ENCODE data around the gene LMF1.
A peak's percentile ranks its signal among the peaks of the same experiment; 100 is the strongest.

The LMF1 gene

DNA sequence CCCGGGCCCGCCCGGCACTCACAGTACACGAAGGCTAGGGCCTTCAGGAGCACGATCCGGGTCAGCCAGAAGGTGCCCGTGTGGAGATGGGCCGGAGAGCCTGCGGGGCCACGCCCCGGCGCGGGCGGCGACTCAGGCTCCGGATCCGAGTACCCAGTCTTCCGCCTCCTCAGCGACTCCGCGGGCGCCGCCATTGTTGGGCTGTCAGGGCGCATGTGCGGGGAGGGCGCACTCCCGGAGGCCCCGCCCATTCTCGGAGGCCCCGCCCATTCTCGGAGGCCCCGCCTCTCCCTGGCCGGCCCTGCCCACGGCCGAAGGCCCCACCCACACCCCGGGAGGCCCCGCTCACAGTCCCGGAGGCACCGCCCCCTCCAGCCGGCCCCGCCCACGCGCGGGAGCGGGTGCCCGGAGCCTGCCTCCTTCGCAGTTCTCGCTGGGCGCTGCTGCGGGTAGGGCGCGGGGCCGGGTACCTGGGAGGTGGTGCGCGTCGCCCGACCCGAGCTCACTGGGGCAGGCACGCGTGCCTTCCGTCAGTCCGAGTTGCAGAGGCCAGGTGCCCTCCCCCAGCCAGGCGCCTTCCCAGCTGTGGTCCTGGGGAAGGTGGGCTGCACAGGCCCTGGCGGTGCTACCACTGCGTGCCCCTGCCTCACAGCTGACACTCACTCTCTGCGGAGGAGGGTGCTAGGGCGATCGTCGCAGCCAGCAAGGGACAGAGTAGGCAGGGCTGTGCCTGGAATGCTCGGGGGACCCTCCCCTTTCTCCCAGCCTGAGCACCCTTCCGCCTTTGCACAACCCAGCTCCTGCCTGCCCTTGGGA is at the start of gene LMF1:
TSS of gene LMF1 (minus strand) at position 219 of the 816 bp plus-strand sequence. CDS start at position 215, 4 bp downstream.
- DNase-seq: peak; percentile 98

DNA sequence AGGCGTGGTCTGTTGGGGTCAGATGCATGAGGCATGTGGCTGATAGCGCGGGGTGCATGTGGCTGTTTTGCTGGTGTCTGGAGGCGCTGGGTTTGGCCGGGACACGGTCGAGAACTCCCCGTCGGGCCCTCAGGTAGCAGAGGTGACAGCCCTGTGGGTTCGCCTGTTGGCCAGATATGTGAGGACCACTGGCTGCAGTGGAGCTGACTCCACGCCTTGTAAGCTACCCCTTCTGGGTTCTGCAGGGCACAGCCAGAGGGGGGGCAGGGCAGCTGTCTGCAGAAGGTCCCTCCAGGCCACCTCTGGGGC is 49.3 kb upstream of the LMF1 start:
- no peak for DNase-seq

DNA sequence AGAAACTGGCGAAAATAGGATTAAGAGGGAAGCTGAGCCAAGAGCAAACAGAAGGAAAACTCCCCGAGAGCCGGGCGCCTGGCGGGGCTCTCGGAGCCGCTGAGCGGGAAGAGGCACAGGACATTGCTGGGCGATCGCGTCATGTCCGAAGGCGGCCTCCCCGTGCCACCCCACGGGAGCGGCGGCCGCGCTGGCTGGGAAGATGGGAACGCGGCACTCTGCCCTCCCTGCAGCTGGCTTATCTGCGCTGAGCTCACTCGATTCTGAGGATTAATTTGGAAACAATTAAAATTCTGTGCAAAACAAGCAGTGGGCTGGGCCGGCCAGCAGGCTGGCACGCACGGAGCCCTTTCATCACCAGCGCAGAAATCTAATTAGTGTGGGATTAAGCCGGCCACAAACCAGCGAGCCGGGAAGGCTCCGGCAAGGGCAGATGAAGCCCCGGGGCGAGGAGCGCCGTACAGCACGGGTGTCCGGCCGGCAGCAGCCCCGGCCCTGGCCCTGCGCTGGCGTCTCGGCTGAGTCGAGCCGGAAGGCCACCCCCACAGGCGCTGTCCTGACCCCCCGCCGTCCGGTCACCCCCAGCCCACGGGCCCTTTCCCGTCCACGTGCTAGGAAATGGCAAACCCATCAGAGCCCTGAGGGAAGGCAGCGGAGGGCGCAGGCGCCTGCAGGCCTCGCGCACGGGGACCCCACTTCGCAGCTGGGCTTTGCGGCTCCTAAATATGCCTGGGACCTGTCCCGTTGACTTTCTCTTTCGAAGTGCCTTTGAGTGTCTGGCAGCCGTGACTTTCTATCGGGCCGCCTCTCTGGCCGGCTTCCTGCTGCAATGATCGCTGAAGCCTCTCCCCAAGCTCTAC is 48.7 kb upstream of the LMF1 start:
- DNase-seq: no peak

DNA sequence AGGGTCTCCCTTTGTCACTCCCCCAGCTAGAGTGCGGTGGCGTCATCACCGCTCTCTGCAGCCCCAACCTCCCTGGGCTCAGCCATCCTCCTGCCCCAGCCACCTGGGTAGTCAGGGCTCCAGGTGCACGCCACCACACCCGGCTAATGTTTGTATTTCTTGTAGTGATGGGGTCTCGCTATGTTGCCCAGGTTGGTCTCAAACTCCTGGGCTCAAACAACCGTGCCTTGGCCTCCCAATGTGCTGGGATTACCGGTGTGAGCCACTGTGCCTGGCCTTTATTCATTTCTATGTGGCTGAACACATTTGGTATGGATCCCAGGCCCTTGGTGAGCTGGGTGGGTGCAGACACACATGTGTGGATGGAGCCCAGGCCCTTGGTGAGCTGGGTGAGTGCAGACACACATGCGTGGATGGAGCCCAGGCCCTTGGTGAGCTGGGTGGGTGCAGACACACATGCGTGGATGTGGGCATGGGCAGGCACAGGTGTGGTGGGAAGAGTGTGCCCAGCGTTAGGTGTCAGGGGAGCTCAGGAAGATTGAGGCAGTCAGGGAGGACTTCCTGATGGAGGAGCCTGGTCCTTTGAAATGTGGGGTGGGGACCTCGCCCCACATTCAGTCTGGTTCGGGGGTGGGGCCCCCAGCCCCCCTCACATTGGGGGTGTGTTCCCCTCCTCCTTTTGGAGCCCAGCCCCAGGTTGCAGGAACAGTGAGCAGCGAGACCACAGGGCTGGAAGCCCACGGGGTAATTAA is 47.8 kb upstream of the LMF1 start:
- no peak for DNase-seq

DNA sequence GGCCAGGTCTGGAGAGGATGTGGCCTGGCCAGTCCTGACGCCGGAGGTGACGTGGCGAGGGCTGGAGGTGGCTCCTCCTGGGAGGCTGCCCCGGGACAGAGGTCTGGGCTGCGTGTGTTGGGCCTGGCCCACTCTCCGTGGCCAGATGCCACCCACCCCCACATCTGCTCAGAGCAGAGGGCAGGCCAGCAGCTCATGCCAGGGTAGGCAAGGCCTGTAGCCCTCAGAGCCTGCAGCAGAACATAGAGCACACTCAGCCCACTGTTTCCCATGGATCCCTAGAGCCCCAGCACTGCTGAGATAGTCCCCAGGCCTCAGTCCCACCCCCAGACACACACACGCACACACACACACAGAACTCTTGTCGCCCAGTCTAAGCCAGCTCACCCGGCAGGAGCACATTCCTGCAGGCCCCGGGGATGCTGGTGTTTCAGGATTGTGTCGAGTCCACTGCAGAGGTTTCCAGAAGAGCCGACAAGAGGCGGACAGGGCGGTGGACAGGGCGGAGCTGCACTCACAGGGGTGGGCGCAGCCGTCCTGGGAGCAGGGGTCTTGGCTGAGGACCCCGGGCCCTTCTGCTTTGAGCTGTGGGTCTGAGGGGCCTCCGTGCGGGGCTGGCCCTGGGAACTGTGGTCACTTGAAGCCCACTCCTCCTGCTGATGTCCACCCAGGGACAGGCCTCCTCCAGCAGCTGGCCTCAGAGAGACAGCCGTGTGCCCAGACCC is 44.1 kb upstream of the LMF1 start:
- DNase-seq: no peak

DNA sequence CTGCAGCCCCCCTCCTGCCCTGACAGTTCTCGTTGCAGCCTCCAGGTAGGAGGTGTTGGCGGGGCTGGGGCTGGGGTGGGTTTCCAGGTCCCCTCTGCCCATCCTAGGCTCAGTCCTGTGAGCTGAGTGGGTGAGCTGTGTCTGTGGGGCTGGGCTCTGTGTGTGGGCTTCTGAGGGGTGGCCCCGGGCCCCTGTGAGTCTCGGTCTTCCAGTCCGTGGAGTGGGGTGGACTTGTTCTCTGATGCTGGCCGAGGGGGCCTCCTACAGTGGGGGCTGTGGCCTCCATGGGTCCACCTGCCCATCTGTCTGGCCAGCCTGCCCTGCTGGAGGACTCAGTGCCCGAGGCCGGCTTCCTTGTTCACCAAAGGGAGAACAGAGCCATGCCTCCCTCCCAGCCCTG is 43.4 kb upstream of the LMF1 start:
- no peak for DNase-seq

DNA sequence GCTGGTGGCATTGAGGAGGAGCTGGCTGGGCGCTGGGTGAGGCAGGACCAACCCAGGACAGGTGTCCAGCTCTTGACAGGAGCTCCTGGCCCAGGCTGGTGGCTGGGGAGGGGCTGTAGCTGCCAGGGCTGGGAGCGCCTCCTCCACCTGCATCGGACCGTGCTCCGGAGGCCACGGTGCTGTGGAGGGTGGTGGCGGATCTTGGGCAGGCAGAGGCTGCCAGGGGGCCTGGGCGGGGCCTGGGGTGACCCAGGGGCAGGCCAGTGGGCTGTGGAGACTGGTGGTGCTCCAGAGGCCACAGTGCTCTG is 42.8 kb upstream of the LMF1 start:
- DNase-seq: no peak

DNA sequence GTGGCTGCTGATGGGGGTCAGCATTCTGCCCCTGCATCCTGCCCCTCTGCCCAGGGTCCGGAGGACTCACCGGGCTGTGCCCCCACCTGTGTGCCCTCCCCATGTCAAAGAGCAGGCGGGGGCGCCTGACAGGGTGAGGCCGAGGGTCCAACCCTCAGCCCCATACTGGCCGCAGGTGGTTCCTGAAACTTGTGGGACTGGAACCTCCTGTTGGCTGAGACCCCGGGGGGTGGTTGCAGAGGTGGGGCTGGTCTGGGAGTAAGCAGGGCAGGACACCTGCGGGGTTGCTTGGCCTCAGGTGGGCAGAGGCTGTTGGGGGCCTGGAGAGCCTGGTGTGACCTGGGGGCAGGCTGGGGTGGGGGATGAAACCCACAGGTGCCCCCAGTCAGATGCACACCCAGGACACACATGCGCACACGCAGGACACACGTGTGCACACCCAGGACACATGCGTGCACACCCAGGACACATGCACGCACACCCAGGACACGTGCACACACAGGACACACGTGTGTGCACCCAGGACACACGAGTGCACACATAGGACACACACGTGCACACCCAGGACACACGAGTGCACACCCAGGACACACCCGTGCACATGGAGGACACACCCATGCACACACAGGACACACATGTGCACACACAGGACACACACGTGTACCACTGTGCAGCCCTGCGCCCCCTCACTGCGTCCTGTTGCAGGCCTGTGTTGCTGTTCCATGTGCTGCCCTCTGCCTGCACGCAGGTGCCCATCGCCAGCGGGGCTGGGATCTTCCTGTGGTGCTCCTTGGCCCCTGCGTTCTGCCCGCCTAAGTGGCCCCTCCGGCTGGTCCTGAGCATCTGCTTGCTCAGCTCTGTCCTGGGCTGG is 42.2 kb upstream of the LMF1 start:
- DNase-seq: no peak

DNA sequence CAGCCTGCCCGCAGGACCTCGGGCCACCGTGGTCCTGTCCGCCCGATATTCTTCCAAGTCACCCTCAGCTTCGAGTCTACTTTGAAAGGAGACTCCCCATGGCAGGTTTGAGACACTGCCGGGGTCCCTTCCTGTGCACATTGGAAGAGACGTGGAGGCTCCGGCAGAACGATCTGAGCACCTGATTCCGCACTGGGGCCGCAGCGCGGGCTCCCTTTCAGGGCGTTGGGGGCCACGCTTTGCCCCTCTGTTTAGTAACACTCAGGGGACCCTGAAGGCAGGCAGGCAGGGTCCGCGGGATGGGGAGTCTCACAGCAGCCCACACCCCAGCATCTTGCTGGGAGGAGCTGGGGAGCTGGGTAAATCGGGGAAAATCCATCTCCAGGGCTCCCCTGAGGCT is 41.4 kb upstream of the LMF1 start:
- DNase-seq: no peak

DNA sequence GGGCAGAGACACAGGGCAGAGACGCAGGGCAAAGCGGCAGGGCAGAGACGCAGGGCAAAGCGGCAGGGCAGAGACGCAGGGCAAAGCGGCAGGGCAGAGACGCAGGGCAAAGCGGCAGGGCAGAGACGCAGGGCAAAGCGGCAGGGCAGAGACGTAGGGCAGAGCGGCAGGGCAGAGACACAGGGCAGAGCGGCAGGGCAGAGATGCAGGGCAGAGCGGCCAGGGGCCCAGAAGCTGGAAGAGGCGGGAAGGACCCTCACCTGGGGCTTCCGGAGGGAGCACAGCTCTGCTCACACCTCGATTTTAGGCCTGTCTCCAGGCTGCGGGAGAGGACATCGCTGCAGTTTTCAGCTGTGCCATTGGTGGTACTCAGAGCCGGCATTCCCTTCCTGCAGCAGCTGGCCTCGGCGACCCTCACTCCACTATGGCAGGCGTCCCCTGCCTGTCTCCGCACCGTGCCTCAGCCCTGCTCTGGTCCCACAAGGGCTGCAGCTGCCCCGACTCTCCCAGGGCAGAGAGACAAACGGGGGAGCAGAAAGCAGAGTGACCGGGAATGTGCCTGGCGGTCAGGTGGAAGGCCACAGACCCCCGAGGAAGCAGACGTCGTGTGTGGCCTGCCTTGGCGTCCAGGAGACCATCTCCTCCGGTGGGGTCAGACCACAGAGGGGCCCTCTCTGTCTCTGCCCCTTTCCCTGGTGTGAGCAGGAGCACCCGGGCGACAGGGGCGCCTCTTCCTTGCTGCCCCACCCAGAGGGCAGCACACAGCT is 40.7 kb upstream of the LMF1 start:
- DNase-seq: no peak

DNA sequence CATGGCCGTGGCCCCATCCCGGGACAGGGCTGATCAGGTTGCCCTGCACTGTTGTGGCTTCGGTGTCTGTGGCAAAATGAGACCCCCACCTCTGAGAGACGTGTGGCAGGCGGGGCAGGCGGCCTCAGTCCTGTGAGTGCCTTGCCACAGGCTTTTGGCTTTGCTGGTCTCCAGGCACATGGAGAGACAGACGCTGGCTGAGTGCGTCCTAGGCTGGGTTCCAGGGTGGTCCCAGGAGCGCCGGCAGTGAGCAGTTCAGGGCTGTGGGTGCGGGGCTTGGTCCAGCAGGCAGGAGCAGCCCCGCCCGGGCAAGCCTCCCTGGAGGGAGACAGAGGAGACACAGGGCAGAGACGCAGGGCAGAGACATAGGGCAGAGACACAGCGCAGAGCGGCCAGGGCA is 40.0 kb upstream of the LMF1 start:
- DNase-seq: no peak

DNA sequence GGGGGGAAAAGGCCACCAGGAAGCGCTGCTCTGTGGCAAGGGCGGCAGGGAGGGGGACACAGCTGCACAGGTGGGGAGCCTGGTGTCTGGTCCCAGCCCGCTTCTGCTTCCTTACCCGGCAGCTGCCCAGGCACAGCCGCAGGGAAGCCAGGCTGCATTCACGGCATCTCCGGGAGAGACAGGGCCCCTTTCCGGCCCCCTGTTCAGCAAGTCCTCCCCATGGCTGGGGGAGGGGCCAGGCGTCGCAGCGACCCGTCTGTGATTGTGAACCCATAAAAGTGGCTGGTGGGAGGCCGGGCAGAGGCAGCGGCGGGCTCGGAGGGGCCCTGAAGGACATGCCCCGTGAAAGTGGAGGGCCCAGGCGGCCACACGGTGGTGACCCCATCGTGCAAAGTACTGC is 39.5 kb upstream of the LMF1 start:
- DNase-seq: no peak

DNA sequence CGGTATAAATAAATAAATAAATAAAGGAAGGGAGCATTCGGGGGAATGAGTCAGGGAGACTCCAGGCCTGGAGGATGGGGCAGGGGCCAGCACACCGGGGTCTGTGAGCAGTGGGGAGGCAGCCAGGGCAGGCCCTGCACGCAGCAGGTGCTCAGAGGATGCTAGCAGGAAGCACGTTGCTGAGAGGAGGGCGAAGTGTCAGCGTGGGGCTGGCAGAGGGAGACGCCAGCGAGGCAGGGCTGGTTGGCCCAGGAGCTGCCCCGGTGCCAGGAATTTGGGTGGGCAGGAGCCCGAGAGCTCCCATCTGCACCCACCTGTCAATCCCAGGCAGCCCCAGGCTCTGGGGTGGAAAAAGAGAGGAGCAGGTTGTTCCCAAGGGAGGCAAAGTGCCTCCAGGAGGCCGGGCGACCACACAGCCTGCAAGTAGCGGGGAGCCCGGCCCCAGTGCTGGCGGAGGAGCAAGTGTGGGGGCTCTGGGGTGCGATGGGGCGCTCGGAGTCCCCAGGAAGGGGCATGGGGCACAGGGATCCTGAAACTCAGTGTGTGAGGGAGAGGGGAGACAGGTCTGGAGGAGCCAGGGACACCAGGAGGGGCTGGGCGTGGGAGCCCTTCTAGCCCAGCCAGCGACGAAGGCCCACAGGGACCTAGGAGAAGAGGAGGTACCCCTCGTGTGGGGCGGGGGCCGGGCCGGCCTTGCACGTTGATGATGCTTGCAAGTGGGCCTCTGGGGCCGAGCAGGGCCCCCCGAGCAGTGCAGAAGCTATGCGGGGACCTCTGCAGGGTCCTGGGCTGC is 38.8 kb upstream of the LMF1 start:
- no peak for DNase-seq

DNA sequence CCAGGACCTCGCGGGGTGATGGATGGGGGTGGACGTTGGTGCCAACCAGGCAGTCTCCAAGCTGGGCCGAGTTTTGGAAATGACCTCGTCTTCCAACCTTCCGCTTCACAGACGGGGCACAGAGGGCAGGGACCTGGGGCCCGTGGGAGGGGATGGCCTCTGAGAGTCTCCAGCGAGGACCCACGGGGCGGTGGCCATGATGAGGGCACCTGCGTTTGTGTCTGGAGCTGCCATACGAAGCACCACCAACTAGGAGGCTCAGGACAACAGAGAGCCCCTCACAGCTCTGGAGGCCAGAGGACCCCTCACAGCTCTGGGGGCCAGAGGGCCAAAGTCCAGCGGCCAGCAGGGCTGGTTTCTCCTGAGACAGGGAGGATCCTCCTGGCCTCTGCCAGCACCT is 37.3 kb upstream of the LMF1 start:
- DNase-seq: no peak

DNA sequence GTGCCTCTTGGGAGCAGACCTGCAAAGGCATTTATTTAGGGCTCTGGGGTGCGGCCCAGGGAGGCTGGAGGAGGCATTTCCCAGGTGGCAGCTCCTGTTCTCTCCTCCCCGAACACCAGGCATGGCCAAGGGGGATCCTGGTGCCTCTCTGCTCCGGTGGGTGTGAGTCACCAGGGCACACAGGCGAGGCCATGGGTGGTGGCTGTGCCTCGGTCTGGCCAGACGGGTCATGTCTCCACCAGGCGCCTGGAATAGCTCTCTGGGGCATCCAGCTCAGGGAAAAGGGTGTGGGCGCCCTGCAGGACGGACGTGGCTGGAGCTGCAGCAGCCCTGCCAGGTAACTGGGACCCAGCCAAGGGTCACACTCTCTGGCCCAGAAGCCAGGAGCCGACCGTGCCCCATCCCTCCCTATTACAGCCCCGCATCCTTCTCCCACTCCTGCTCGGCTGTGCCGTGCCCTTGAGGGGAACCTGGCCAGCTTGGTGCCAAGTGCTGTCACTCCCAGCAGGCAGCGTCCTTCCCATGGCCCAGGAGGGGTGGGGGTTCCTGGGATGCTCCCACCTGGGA is 36.6 kb upstream of the LMF1 start:
- DNase-seq: no peak

DNA sequence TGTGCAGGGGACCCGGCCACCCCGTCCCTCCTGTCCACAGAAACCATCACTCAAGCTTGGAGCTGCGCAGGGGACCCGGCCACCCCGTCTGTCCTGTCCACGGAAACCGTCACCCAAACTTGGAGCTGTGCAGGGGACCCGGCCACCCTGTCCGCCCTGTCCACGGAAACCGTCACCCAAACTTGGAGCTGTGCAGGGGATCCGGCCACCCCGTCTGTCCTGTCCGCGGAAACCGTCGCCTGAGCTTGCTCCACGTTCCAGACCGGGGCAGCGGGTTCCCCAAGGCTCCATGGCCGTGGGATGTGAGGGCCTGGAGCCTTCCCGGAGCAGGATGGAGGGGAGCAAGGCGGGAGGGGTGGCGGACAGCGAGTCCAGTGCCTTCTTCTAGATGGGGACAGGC is 36.0 kb upstream of the LMF1 start:
- DNase-seq: no peak

DNA sequence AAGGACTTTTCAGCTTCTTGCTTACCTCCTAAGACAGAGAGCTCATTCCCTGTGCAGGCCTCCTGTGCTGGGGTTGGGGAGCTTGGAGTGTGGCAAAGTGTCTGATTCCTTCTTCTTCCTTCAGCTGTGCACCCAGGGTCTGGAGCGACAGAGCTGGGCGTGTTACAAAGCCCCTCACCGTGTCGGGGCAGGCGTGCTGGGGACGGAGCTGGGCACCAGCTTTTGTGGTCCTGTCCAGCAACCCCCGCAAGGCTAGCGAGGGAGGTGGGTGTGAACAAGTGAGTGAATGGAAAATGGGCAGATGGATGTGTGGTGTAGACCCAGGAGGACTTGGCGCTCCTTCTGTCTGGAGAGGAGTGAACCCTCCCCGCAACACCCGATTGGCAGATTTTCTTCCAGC is 34.5 kb upstream of the LMF1 start:
- DNase-seq: no peak

DNA sequence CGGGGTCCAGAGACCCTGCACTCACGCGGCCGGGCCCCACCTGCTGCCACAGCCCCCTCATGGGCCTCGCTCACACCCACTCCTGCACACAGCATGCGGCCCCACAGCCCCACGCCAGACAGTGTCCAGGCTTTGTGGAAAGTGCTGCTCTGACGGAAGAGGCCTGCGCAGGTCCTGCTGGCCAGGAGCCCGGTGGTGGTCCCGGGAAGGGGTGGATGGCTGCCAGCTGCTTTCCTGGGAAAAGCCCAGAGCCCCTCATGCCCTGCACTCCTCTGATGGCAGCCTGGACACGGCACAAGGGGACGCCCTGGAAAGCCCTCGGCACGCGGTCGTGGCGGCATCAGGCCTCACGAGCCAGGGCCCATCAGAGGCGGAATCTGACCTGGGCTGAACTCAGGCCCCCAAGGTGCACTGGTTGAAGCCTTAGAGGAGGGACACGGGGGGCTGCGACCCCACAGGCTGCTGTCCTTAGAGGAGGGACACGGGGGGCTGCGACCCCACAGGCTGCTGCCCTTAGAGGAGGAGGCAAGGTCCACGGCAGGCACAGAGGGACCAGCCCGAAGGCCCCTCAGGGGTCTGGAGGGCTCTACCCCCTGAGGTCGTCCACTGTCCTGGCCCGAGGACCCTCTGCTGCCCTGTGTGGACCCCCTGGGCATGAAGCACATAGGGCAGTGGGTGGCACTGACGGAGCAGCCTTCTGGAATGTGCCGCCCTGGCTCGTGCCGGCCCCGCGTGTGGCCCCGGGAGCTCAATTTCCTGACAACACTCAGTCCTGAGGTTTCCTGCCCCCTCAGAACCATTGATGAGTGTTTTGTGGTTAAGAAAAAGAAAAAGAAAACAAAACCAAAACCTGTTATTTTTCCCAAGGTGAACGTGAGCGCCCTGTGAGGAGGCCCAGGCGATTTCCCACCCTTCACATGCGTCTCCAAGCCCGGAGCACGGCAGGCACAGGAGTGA is 32.9 kb upstream of the LMF1 start:
- no peak for DNase-seq

Measured in activated CD4-positive, alpha-beta T cell treated with anti-CD3 and anti-CD28 coated beads for 1 hour (primary cell).